HG03045 (cell line): ENCODE results near the gene FEM1C.
A peak's percentile ranks its signal among the peaks of the same experiment; 100 is the strongest.

Experiments
- ATAC-seq: cut with Tn5 transposase; IDR thresholded peaks from one replicate; pipeline ENCODE4 v1.9.1; 2021; ENCODE audit warnings: mild to moderate bottlenecking, moderate library complexity; ENCODE audit not compliant: unreplicated experiment

Gene FEM1C, protein sequence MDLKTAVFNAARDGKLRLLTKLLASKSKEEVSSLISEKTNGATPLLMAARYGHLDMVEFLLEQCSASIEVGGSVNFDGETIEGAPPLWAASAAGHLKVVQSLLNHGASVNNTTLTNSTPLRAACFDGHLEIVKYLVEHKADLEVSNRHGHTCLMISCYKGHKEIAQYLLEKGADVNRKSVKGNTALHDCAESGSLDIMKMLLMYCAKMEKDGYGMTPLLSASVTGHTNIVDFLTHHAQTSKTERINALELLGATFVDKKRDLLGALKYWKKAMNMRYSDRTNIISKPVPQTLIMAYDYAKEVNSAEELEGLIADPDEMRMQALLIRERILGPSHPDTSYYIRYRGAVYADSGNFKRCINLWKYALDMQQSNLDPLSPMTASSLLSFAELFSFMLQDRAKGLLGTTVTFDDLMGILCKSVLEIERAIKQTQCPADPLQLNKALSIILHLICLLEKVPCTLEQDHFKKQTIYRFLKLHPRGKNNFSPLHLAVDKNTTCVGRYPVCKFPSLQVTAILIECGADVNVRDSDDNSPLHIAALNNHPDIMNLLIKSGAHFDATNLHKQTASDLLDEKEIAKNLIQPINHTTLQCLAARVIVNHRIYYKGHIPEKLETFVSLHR

DNA sequence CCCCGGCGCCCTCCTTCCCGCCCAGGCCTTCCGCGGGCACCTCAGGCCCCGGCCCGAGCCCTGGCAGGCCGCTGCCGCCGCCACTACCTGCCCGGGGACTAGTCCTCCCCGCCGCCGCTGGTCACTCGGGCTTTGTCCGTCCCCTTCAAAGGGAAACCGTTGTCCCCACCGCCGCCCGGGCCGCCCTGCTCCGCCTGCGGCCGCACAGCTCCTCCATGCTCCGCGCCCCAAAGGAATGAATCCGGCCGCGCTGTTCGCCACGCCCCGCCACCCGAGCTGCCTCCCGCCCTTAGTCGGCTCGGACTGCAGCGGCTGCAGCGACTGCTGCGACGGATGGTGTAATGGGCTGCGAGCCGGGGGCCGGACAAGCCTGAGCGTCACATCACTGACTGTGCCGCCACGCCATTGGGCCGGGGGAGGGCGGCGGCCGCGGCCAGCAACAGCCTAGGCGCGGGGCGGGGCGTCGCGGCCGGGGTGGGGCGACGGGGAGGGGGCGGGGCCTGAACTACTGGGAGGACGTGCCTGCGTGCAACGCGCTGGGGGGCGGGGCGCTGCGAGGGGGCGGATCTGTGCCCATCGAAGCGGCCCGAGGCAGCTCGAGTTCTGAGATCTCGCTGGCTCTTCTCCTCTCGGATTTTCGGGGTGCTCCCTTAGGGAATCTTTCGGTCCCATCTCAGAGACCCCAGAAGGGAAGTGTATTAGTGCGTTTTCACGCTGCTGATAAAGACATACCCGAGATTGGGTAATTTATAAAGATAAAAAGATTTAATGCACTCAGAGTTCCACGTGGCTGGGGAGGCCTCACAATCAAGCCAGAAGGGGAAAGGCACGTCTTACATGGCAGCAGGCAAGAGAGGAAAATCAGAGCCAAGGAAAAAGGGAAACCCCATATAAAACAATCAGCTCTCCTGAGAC lies at the start of gene FEM1C:
Gene FEM1C (minus strand): TSS at position 340 of the 915 bp plus-strand sequence. CDS start 1,282 bp downstream, outside the sequence.
- ATAC-seq = peak; percentile 99

DNA sequence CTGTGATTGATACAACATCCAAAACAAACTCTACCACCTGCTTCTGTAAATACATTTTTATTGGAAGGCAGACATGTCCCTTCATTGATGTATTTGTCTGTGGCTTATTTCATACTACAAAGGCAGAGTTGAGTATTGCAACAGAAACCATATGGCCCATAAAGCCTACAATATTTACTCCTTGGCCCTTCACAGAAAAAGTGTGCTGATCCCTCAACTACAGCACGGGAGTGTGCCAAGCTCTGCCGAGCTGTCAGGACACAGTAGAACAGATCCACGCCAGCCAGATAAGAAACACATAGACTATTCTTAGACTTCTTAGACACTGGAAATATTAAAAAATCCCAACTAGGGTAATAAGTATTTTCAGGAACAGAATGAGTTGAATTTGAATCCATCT lies 44.5 kb upstream of the FEM1C start:
- ATAC-seq = no peak

DNA sequence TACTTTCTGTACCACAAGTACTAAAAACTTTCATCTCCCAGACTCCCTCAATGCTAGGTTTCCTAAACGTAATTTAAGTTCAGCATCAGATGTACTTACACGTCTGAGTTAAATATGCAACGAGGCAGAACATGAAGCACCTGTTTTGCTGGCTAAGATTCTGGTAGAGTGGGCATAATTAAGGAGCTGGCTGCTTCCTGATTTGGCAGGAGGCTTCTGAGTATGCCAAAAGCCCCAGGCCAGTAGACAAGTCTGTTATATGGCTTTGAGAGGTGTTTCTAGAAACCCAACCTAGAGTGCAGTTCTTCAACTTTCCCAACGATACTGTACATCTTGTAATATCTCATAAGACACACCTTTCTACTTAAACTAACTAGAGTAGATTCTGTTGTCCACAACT lies 44.1 kb upstream of the FEM1C start:
- no peak for ATAC-seq

DNA sequence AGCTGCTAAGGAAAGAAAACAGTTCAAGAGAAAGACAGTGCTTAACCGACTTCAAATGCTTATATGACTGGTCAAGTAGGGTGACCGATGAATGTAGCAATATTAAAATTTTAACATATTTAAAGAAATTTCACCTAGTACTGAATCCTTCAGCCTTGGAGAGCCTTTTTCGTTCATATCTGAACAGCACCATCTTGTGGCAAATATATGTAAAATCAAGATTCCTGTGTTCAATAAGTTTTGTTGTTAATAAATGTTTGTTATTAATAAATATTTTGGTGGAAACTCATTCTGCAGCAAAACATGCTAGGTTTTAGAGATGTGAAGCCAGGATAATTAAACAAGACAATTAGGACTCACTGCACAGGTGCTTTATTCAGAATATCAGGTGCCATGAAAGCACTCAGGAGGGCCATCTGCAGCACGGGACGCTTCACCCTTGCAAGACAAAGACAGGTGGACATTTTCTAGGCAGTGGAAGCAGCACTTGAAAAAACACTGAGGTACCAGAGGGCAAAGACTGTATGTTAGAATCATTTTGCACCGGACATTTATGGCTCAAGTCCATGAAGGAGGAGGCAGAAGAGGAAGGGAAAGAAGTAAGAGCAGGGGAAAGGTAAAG lies 42.1 kb upstream of the FEM1C start:
- no peak for ATAC-seq

DNA sequence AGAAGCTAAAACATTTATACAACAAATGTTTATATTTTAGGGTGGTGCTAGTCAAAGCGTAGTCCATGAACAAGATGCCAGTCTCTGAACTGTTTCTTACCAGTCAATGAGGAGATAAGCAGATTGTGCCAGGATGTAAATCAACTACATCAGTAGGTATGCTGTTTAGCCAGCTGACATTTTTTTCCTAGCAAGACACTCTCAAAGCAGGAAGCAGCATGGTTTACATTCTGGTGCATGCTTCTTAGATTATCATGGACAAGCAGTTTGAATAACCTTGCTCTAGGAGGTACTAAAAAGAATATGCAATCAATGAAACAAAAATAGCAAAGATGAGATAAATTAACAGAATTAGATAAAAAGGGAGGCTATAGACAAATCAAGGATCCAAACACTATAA lies 40.7 kb upstream of the FEM1C start:
- no peak for ATAC-seq

DNA sequence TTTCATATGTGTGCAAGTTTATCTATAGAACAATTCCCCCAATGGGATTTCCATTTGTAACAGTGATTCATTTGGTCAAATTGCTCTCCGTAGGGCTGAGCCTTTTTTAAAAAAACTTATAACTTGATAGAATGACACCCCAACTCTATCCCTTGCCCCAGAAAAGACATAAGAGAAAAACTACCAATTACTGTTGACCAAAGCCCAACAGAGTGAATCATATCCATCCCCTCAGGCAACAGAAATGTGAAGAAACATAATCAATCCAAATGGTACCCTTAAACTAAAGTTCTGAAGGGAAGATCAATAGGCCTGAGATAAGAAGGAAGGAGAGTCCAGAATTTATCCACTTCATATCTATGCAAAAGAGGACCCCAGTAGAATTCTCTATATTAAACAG lies 39.9 kb upstream of the FEM1C start:
- no peak for ATAC-seq

DNA sequence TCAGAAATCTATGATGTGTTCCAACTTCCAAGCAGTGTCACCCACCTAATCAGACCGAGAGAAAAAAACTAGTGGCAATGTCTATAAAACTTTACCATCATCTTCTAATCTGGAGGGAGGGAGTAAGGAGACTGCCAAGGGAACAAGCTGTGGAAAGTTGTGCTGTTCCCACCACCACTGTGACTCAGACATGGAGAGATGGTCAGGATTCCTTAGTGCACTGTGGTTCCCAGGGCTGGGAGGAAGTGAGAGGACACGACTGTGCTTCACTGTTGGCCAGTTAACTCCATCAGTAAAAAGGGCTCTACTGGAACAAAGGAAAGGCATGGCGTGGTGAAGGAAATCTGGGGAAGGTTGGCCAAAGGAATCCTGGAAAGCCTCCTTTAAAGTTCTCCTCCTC lies 38.9 kb upstream of the FEM1C start:
- ATAC-seq = no peak

DNA sequence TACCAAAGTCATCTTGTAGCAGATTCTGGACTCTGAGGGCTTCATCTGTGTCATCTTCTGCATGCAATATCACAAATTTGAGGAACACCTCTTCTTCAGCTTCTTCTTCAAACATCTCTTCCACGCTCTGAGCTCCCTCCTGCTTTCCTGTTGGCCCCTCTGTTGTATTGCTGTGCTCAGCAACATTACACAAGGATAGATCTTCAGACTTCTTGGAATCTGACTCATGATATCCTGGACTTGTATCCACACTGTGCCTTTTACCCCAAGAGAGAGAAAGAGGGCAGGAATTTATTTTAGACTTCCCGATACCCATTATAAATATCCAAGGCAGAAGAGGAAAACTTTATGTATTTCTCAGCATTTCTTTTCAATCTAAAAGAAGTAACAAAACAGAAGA lies 36.4 kb upstream of the FEM1C start:
- no peak for ATAC-seq

DNA sequence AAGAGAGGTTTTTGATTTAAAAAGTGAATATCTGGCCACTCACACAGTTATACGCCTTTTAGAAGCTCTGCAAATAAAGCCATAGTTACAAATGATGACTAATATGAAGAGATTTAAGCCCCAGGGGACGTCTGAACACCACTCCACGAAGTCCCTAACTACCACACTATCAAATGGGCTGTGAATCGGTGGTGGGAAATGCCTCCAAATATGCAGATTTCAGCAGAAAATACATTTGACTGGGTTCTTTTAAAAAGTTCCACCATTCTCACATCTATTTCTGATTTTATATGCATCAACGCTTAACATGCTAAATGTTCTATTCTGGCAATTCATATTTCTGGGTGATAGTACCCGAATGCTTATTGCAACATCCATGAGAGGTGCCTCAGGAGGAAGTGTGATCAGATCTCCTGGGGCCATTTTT lies 35.2 kb upstream of the FEM1C start:
- ATAC-seq = peak; percentile 47

DNA sequence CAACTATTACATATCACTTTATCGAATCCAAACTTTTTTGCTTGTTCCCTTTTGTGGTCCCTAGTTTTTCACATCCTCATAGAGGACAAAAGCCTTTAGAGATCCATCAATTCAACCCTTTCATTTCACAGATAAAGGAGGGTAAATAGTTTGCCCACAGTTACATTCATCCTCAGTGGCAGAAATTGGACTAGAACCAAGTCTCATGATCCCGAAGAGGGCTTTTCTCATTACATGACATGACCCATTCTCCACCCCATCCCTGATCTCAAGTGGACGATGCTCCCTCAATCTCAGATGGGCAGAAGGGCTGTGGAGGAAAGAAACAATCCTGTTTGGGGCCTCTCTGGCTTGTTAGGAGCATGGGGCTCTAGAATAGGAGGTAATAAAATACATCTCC lies 34.6 kb upstream of the FEM1C start:
- no peak for ATAC-seq

DNA sequence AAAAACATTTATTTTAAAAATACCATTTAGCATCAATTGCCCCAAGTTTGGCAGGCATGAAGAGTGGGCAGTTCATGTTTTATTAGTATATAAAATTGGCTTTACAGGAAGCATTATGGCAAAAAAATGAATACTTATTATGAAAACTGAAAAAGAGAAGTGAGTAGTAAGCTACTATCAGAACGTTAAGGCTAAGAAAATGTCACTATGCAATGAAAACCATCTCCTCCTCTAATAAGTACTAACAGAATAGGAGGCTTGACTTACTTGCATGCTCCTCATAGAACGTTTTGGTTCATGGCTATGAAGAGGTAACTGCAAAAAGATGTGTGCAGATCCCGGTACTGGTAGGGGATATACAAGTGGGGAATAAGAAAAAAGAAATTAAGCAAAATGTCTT lies 34.1 kb upstream of the FEM1C start:
- ATAC-seq = peak; percentile 44

DNA sequence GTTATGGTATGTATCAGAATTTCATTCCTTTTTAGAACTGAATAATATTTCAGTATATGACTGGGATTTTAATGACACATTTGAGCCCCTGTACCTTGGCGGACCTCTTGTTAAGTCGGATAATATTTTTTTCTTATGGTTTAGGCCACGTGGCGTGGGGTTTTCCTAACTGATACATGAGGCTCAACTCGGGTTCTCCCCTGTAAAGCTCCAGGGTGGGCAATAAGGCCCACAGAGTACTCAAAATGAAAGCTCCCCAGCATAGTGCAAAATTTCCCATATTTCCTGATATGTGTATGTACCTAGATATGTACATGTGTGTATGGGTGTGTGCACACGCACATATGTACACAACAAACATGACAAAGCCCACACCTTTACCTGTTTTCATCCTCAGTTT lies 33.2 kb upstream of the FEM1C start:
- ATAC-seq = peak; percentile 32

DNA sequence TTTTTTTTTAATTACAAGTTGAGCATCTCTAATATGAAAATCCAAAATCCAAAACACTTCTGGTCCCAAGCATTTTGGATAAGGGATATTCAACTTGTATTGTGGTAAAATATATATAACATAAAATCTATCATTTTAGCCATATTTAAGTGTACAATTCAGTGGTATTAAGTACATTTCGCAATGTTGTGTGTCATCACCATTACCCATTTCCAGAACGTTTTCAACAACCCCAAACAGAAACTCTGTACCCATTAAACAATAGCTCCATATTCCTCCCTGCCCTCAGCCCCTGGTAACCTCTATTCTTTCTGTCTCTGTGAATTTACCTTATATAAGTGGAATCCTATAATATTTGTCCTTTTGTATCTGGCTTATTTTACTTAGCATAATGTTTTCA lies 32.8 kb upstream of the FEM1C start:
- ATAC-seq = no peak

DNA sequence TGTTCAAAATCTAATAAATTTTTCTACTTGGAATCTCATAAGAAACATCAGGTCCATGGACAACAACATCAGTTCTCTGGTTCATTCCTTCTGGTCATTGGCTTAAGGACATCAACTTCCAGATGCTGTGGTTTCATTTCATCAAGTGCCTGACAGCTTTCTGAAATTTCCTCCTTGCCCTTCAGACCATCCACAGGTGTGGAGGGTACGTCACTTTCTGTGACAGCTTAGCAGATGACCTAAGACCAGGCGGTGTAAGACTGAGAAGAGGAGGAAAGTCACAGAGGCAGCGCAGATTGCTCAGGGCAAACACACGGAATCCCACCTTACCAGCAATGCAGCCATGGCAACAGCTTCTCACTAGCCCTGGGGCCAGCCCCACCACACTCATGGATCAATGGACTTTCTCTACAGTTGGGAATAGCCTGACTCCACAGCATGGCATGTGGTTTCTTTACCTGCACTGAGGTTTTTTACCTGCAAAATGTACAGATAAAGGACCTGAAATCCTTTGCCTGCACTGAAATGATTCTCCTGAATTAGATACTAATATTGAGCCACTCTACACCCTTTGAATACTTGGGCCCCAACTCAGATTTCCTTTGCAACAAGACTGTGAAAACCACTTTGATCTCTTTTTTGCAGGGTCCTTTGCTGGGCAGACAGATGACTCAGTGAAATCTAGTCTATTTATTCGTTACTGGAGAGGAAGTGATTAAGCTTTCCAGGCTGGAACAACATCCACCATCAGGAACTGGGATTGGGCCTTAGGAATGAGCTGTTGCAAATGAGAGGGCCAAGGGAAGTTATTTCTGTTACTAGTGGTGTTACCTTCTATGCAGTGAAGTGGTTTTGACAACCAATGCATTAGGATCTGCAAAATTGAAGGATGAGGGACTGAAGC lies 30.8 kb upstream of the FEM1C start:
- peak; percentile 51 for ATAC-seq

DNA sequence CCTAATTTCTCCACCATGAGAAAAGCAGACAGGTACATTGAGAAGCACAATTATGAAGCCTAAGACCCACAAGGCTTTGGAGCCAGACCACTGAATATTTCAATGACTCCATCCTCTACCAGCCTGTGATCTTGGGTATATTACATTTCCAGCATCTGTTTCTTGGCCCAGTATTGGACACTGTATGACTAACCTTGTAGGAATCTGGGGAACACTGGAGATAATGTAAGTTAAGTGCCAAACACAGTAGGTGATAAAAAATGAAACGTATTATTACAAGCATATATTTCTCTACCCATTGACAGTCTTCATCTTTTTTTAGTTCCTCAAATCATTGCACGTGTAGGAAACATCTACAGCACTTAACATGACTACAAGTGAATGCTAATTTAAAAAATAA lies 28.6 kb upstream of the FEM1C start:
- no peak for ATAC-seq

DNA sequence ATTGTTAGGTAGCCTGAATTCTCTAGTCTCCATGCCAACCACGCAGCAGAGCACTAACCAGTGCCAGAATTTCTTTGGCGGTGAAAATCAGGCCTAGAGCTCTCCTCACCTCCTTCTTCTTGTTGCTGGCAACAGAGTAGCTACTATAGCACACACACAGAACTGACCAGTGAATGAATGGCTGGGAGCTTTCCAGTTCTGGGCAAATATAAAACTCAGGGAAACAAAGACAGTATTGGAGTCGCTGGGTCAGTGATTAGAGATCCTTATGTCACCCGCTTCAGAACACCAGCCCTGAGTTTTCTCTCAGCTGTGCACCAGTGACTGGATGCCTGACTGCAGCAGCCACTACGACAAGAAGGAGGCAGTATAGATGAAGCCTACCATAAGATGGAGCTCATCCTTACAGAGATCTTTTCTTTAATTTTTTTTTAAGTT lies 26.9 kb upstream of the FEM1C start:
- no peak for ATAC-seq

DNA sequence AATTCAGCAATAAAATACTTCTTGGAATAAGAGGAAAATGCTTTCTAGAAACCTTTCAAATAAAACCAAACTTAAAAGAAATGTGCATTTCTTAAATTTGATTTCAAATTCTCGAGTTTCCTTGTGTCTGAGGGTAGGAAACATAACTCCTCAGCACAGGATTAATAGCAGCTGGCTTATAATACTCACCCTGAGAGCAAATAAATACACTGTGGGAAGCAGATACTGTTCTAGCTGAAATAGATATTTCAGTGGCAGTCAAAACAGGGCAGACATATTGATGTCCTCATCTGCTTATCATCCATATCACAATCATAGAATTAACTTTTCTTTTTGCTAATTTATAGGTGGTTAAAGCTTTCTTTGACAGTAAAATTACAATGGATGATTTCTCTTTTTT lies 24.1 kb upstream of the FEM1C start:
- no peak for ATAC-seq

DNA sequence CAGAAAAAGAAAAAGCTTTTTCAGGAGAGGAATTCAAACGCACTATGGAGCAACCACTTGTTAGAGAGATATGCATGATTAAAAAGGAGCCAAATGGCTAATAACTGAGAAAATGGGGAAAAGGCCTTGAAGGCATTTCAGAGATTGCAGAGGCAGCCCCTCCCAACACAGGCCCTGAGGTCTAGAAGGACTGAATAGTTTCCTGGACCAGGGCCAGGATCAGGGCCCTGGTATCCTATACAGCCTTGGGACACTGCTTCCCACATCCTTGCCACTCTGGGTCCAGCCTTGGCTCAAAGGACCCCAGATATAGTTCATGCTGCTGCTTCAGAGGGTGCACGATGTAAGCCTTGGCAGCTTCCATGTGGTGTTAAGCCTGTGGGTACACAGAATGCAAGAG lies 20.7 kb upstream of the FEM1C start:
- no peak for ATAC-seq

DNA sequence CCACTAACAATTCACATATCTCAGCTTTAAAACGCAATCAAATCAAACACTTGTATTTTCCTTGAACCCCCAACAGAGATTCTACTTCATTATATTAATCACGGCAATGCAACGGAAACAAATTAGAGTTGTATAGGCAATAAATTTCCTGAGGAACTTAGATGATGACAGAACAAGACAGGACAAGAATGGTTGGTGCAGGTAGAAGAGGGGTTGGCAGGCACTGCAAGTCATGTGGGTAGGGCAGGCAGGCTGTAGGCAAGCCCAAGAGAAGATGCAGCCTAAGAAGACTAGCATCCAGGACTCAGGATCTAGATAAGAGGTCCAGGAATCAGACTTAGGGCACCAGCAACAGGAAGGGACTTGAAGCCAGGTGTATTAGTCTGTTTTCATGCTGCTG lies 16.6 kb upstream of the FEM1C start:
- ATAC-seq = no peak

DNA sequence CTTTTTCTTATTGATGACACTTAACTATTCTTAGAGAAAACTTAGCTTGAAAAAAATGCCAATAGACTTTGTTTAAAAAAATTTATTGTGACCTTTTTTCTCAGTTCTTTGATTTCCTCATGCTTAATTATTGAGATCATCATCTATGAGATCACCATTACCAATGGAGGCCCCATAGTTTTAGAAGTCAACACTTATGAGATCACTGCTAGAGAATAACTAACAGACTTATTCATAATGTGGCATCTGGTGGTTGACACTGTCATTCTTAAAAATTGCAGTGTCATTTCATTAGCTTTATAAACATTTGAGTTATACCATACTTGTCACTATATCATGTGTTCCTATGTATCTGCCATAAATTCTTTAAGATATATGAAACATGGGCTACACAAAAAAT lies 14.9 kb upstream of the FEM1C start:
- ATAC-seq = no peak
